Adrenal gland (tissue), 5 donors: ENCODE data around the gene STARD9.

ENCODE experiments used
- CTCF ChIP-seq, 6 experiments: fragments of 450-650 bp in 4 of 6; fragments of 200-600 bp in 2 of 6; sonication (generic) in 1 of 6; IDR thresholded peaks; 1 replicate in 5 of 6; 2 replicates in 1 of 6; pipeline versions ENCODE4 v1.5.1 to v1.8.0; 2016 to 2021; ENCODE audit warnings: antibody characterized with exemption in 6 of 6, mild to moderate bottlenecking in 2 of 6, moderate library complexity in 1 of 6
- POLR2A ChIP-seq, 2 donors: fragments of 450-650 bp; IDR thresholded peaks; one replicate each; pipeline ENCODE4 v1.6.1; 2017; ENCODE audit warnings: antibody characterized with exemption in 2 of 2, mild to moderate bottlenecking in 2 of 2, moderate library complexity in 1 of 2
- donor health status: DM: no; HTN: no; CAD: no.

- TF ChIP-seq CTCF (IDR thresholded peaks at IDR 0.05), result no peak
- TF ChIP-seq POLR2A (IDR thresholded peaks at IDR 0.05), result no peak
Measured at GRCh38 chr15:42691770-42692169, 116.4 kb downstream of the STARD9 start.
